SK-N-SH (cell line): ENCODE measurements around the gene SLC2A5.

Source experiments
- ELF1 ChIP-seq: IDR thresholded peaks from 2 replicates; pipeline ENCODE4 v1.4.0; 2012
- EZH2phosphoT487 ChIP-seq: fragments of 200-600 bp; sonication (generic); IDR thresholded peaks from 2 replicates; pipeline ENCODE4 v1.6.1; 2017; ENCODE audit warnings: low read depth, mixed run types, mild to moderate bottlenecking, antibody characterized with exemption, moderate library complexity, borderline replicate concordance
- MEF2A ChIP-seq: IDR thresholded peaks from 2 replicates; pipeline ENCODE4 v1.4.0; 2012; ENCODE audit warnings: low read depth, borderline replicate concordance
- MXI1 ChIP-seq: IDR thresholded peaks from 2 replicates; pipeline ENCODE4 v1.6.1; 2012; ENCODE audit warnings: mild to moderate bottlenecking, low read depth, low read length, improper control_type of control experiment
- NRF1 ChIP-seq: IDR thresholded peaks from 2 replicates; pipeline ENCODE4 v1.6.1; 2012; ENCODE audit warnings: low read depth, mild to moderate bottlenecking, low read length
- POLR2AphosphoS5 ChIP-seq: IDR thresholded peaks from 2 replicates; pipeline ENCODE4 v1.6.1; 2012; ENCODE audit warnings: low read depth, low read length
- RFX5 ChIP-seq: IDR thresholded peaks from 2 replicates; pipeline ENCODE4 v1.6.1; 2012; ENCODE audit warnings: mild to moderate bottlenecking, improper control_type of control experiment, low read length
- USF2 ChIP-seq: fragments of 150-350 bp; IDR thresholded peaks from 2 replicates; pipeline ENCODE4 v1.6.1; 2017; ENCODE audit warnings: antibody characterized with exemption, low read length, low read depth, borderline replicate concordance
- ZBTB33 ChIP-seq: IDR thresholded peaks from 2 replicates; pipeline ENCODE4 v1.4.0; 2012; ENCODE audit warnings: low read depth, borderline replicate concordance
- TF ChIP-seq, protein P1 (sequence below): IDR thresholded peaks from 2 replicates; pipeline ENCODE4 v1.6.1; 2012; ENCODE audit warnings: mild to moderate bottlenecking, low read depth, low read length, moderate library complexity
- TF ChIP-seq, protein P2 (sequence below): fragments of 200-600 bp; sonication (generic); IDR thresholded peaks from 2 replicates; pipeline ENCODE4 v1.6.1; 2017; ENCODE audit warnings: antibody characterized with exemption, mild to moderate bottlenecking, moderate library complexity
- TF ChIP-seq, protein P3 (sequence below): fragments of 150-350 bp; IDR thresholded peaks from 2 replicates; pipeline ENCODE4 v1.6.1; 2016; ENCODE audit warnings: mild to moderate bottlenecking, low read depth, low read length

DNA sequence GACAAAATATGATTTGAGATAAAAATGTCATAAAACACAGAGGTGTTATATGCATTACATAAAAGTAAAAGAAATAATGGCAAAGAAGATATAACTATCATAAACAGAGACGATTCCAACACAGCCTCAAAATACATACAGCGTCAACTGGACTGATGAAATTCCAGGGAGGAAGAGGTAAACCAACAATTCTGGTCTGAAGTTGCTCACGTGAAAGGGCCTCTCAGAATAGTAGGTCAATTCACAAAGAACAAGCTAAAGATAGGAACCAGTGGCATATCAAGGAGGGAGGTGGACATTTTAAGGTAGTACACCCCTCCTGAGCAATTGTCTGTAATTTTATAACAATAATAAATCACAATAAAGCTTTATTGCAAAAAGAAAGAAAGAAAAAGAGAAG is 18.6 kb downstream of the SLC2A5 start:
- TF ChIP-seq, protein P1, sequence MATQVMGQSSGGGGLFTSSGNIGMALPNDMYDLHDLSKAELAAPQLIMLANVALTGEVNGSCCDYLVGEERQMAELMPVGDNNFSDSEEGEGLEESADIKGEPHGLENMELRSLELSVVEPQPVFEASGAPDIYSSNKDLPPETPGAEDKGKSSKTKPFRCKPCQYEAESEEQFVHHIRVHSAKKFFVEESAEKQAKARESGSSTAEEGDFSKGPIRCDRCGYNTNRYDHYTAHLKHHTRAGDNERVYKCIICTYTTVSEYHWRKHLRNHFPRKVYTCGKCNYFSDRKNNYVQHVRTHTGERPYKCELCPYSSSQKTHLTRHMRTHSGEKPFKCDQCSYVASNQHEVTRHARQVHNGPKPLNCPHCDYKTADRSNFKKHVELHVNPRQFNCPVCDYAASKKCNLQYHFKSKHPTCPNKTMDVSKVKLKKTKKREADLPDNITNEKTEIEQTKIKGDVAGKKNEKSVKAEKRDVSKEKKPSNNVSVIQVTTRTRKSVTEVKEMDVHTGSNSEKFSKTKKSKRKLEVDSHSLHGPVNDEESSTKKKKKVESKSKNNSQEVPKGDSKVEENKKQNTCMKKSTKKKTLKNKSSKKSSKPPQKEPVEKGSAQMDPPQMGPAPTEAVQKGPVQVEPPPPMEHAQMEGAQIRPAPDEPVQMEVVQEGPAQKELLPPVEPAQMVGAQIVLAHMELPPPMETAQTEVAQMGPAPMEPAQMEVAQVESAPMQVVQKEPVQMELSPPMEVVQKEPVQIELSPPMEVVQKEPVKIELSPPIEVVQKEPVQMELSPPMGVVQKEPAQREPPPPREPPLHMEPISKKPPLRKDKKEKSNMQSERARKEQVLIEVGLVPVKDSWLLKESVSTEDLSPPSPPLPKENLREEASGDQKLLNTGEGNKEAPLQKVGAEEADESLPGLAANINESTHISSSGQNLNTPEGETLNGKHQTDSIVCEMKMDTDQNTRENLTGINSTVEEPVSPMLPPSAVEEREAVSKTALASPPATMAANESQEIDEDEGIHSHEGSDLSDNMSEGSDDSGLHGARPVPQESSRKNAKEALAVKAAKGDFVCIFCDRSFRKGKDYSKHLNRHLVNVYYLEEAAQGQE: no peak
- TF ChIP-seq EZH2phosphoT487 (no peak), POLR2AphosphoS5 (no peak), MXI1 (no peak), ZBTB33 (no peak), RFX5 (no peak), USF2 (no peak), NRF1 (no peak), MEF2A (no peak), ELF1 (no peak)
- TF ChIP-seq, protein P2, sequence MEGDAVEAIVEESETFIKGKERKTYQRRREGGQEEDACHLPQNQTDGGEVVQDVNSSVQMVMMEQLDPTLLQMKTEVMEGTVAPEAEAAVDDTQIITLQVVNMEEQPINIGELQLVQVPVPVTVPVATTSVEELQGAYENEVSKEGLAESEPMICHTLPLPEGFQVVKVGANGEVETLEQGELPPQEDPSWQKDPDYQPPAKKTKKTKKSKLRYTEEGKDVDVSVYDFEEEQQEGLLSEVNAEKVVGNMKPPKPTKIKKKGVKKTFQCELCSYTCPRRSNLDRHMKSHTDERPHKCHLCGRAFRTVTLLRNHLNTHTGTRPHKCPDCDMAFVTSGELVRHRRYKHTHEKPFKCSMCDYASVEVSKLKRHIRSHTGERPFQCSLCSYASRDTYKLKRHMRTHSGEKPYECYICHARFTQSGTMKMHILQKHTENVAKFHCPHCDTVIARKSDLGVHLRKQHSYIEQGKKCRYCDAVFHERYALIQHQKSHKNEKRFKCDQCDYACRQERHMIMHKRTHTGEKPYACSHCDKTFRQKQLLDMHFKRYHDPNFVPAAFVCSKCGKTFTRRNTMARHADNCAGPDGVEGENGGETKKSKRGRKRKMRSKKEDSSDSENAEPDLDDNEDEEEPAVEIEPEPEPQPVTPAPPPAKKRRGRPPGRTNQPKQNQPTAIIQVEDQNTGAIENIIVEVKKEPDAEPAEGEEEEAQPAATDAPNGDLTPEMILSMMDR: no peak
- TF ChIP-seq, protein P3, sequence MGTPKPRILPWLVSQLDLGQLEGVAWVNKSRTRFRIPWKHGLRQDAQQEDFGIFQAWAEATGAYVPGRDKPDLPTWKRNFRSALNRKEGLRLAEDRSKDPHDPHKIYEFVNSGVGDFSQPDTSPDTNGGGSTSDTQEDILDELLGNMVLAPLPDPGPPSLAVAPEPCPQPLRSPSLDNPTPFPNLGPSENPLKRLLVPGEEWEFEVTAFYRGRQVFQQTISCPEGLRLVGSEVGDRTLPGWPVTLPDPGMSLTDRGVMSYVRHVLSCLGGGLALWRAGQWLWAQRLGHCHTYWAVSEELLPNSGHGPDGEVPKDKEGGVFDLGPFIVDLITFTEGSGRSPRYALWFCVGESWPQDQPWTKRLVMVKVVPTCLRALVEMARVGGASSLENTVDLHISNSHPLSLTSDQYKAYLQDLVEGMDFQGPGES: no peak
